ENCODE data around the gene HS2ST1. TPM values are rescaled to one million over a fixed set of nuclear protein-coding genes. Genes with fewer than 3 reads are reported as not detected.

HS2ST1 gene
- total and polyA plus RNA-seq, 2 donors (not counting 3 experiments of a cell fraction or from before 2014, with no cell fraction given): 5.5 to 31.2 TPM

GRCh38 chr1:87106144-87106543 is 191.7 kb downstream of the HS2ST1 start:
- H3K9me1 ChIP-seq (replicated peaks; ENCODE audit: control insufficient read depth, extremely low read depth, insufficient read depth, low read length): no peaks in the 10 kb centered on the region
- dilution Hi-C loops (cut with MboI; ENCODE audit: extremely low pct_ligation_motif_present, low sequenced_read_pairs): no loop called here
- no peak for DNase-seq (ENCODE audit: low read depth, low spot score)
- ChIA-PET CTCF (interaction anchor here (1.1 kb wide), 1 partner anchor 13 kb away, joined by 3 read pairs; no protein-coding TSS in a partner anchor), POLR2A (no interaction called here)
- BruUV-seq (replicated peaks): no TSS peak
- intact Hi-C loops (cut with micrococcal nuclease): no loop called here
- no peak overlapping the region for H3K27ac ChIP-seq (ENCODE audit: insufficient read depth, low read depth, low read length)
- no peaks in the 10 kb centered on the region for H4K20me1 ChIP-seq (replicated peaks; ENCODE audit: control insufficient read depth, extremely low read depth, insufficient read depth, low read length)
- H3K9ac ChIP-seq (replicated peaks; ENCODE audit: extremely low read depth, insufficient read depth, low read length): no peak overlapping the region
- no peaks in the 10 kb centered on the region for H3K36me3 ChIP-seq (ENCODE audit: control insufficient read depth in 2 of 2, extremely low read depth in 1 of 2, insufficient read depth in 2 of 2, low read length in 2 of 2)
- no peaks in the 10 kb centered on the region for H3K4me1 ChIP-seq (ENCODE audit: control insufficient read depth, extremely low read depth, insufficient read depth, low read length)
- no peak overlapping the region for H2AFZ ChIP-seq (ENCODE audit: low read depth, low read length)
- H3K79me2 ChIP-seq (ENCODE audit: control insufficient read depth, insufficient read depth, low read length): no peaks in the 10 kb centered on the region
- no peaks in the 10 kb centered on the region for H3K9me3 ChIP-seq (replicated peaks; ENCODE audit: control insufficient read depth, insufficient read depth, low read length)
- no peak overlapping the region for H3K4me2 ChIP-seq (ENCODE audit: insufficient read depth, low read length)
- TF ChIP-seq JUN (IDR thresholded peaks at IDR 0.05; ENCODE audit: borderline replicate concordance, insufficient read depth, insufficient read length, low read depth) (no peak), EZH2 (IDR thresholded peaks at IDR 0.05; ENCODE audit: borderline replicate concordance, low read depth, low read length, severe bottlenecking) (no peak), MYC (IDR thresholded peaks at IDR 0.05; ENCODE audit: low read depth, low read length) (no peak), FOS (IDR thresholded peaks at IDR 0.05; ENCODE audit: borderline replicate concordance, insufficient read depth, low read length) (no peak), POLR2A (IDR thresholded peaks at IDR 0.05; ENCODE audit: low read depth, low read length) (no peak), POLR2AphosphoS5 (IDR thresholded peaks at IDR 0.05; ENCODE audit: insufficient read depth, low read depth, low read length) (no peak), GATA2 (IDR thresholded peaks at IDR 0.05; ENCODE audit: insufficient read depth, insufficient read length, low read depth, low read length) (no peak), MAX (IDR thresholded peaks at IDR 0.05; ENCODE audit: insufficient read depth, insufficient read length) (no peak), CTCF (IDR thresholded peaks at IDR 0.05; ENCODE audit: extremely low read depth in 1 of 2, insufficient read depth in 1 of 2, low read depth in 1 of 2, low read length in 2 of 2) (no peak)
- no peak for FAIRE-seq
- H3K4me3 ChIP-seq (replicated peaks in 1 of 3; ENCODE audit: insufficient read depth in 1 of 3, low read depth in 1 of 3, low read length in 3 of 3): no peak overlapping the region
- H3K27me3 ChIP-seq (ENCODE audit: control insufficient read depth in 2 of 2, insufficient read depth in 2 of 2, low read length in 2 of 2): no peaks in the 10 kb centered on the region
